Subcutaneous adipose tissue (tissue), 4 donors: ENCODE measurements around the gene SETX. TPM values are rescaled to one million over a fixed set of nuclear protein-coding genes. Genes with fewer than 3 reads are reported as not detected.

Source experiments
- CTCF ChIP-seq: fragments of 450-650 bp; IDR thresholded peaks from one replicate; pipeline ENCODE4 v1.5.1; 2016; ENCODE audit warnings: low read depth, mild to moderate bottlenecking, control low read depth, antibody characterized with exemption, moderate library complexity
- total RNA-seq, 4 donors: library from RNA; depleted of rRNA; stranded (reverse); fragments of >200 nt; gene quantifications; one replicate each; pipeline ENCODE4 v1.1.0, GENCODE V29; 2016

SETX gene
- total RNA-seq, 4 donors from 2014 or later, result 66.7 to 94.0 (median 75.6) TPM

GRCh38 chr9:132239518-132239917 is 115.3 kb downstream of the SETX start:
- no peak for TF ChIP-seq CTCF

GRCh38 chr9:132238992-132239391 is 115.8 kb downstream of the SETX start:
- no peak for TF ChIP-seq CTCF

GRCh38 chr9:132238026-132238972 is 116.5 kb downstream of the SETX start:
- TF ChIP-seq CTCF, result no peak

- no peak for TF ChIP-seq CTCF
These were observed 117.3 kb downstream of the SETX start for GRCh38 chr9:132237481-132237880.

- no peak for TF ChIP-seq CTCF
These were observed 118.0 kb downstream of the SETX start for GRCh38 chr9:132236662-132237311.

GRCh38 chr9:132235894-132236661 is 118.7 kb downstream of the SETX start:
- TF ChIP-seq CTCF, result no peak

- no peak for TF ChIP-seq CTCF
These were observed 119.7 kb downstream of the SETX start for GRCh38 chr9:132235125-132235524.
